Osteocyte (in vitro differentiated cells): ENCODE measurements around the gene RICTOR. TPM values are rescaled to one million over a fixed set of nuclear protein-coding genes. Genes with fewer than 3 reads are reported as not detected.

Experiments
- DNase-seq: peaks from one replicate; pipeline ENCODE4 v3.0.0; 2021; ENCODE audit warnings: mixed read lengths; ENCODE audit not compliant: unreplicated experiment; ENCODE audit errors: extremely low spot score
- H3K27ac Mint-ChIP-seq: one replicate; pipeline ENCODE4 v1.8.0; 2021; ENCODE audit warnings: mild to moderate bottlenecking, mixed read lengths; ENCODE audit not compliant: unreplicated experiment
- H3K27me3 Mint-ChIP-seq: one replicate; pipeline ENCODE4 v1.8.0; 2021; ENCODE audit warnings: mixed read lengths; ENCODE audit not compliant: unreplicated experiment
- H3K36me3 Mint-ChIP-seq: one replicate; pipeline ENCODE4 v1.8.0; 2021; ENCODE audit warnings: mixed read lengths; ENCODE audit not compliant: unreplicated experiment
- H3K4me1 Mint-ChIP-seq: one replicate; pipeline ENCODE4 v1.8.0; 2021; ENCODE audit warnings: mixed read lengths; ENCODE audit not compliant: unreplicated experiment
- H3K4me3 Mint-ChIP-seq: one replicate; pipeline ENCODE4 v1.8.0; 2021; ENCODE audit warnings: mild to moderate bottlenecking, moderate library complexity, mixed read lengths; ENCODE audit not compliant: unreplicated experiment
- H3K9me3 Mint-ChIP-seq: one replicate; pipeline ENCODE4 v1.8.0; 2021; ENCODE audit warnings: mixed read lengths; ENCODE audit not compliant: unreplicated experiment
- CTCF ChIP-seq: fragments of 200-600 bp; sonication (generic); IDR thresholded peaks from 2 replicates; pipeline ENCODE4 v1.5.0; 2021; ENCODE audit warnings: antibody characterized with exemption, mild to moderate bottlenecking, moderate library complexity
- total RNA-seq: library from RNA; stranded (reverse); gene quantifications from 2 replicates; pipeline ENCODE4 v1.2.1, GENCODE V29; 2021

Gene RICTOR
- total RNA-seq, 1 donor from 2014 or later: 31.2 TPM

GRCh38 chr5:39083968-39084367 lies 9.8 kb upstream of the RICTOR start:
- Mint-ChIP-seq H3K4me1 (peaks cover 7% of the 10 kb centered on the region), H3K36me3 (no peaks in the 10 kb centered on the region), H3K9me3 (no peaks in the 10 kb centered on the region), H3K27ac (no peak overlapping the region), H3K27me3 (no peaks in the 10 kb centered on the region), H3K4me3 (no peak overlapping the region)
- no peak for DNase-seq
- TF ChIP-seq CTCF: no peak

GRCh38 chr5:39082995-39083394 lies 8.8 kb upstream of the RICTOR start:
- Mint-ChIP-seq H3K36me3 (no peaks in the 10 kb centered on the region), H3K27me3 (no peaks in the 10 kb centered on the region), H3K9me3 (no peaks in the 10 kb centered on the region), H3K4me1 (peaks cover 7% of the 10 kb centered on the region), H3K27ac (no peak overlapping the region), H3K4me3 (no peak overlapping the region)
- TF ChIP-seq CTCF: no peak
- DNase-seq: no peak

GRCh38 chr5:39080597-39081204 lies 6.5 kb upstream of the RICTOR start:
- H3K27ac Mint-ChIP-seq: no peak overlapping the region
- no peaks in the 10 kb centered on the region for H3K36me3 Mint-ChIP-seq
- H3K27me3 Mint-ChIP-seq: no peaks in the 10 kb centered on the region
- no peak for DNase-seq
- H3K4me1 Mint-ChIP-seq: peaks cover 18% of the 10 kb centered on the region
- H3K9me3 Mint-ChIP-seq: no peaks in the 10 kb centered on the region
- H3K4me3 Mint-ChIP-seq: no peak overlapping the region
- TF ChIP-seq CTCF: peak; percentile 70

GRCh38 chr5:39080168-39080567 lies 6.0 kb upstream of the RICTOR start:
- no peak for DNase-seq
- no peaks in the 10 kb centered on the region for H3K9me3 Mint-ChIP-seq
- H3K4me1 Mint-ChIP-seq: peaks cover 23% of the 10 kb centered on the region
- H3K4me3 Mint-ChIP-seq: no peak overlapping the region
- TF ChIP-seq CTCF: no peak
- no peaks in the 10 kb centered on the region for H3K27me3 Mint-ChIP-seq
- H3K27ac Mint-ChIP-seq: no peak overlapping the region
- H3K36me3 Mint-ChIP-seq: no peaks in the 10 kb centered on the region

GRCh38 chr5:39079147-39079546 lies 4.9 kb upstream of the RICTOR start:
- peaks cover 23% of the 10 kb centered on the region for H3K4me1 Mint-ChIP-seq
- no peak overlapping the region for H3K27ac Mint-ChIP-seq
- no peaks in the 10 kb centered on the region for H3K36me3 Mint-ChIP-seq
- TF ChIP-seq CTCF: no peak
- H3K4me3 Mint-ChIP-seq: no peak overlapping the region
- no peak for DNase-seq
- H3K9me3 Mint-ChIP-seq: no peaks in the 10 kb centered on the region
- no peaks in the 10 kb centered on the region for H3K27me3 Mint-ChIP-seq
